CD4-positive, alpha-beta T cell treated with Interleukin-1 beta for 1 hour (primary cell): ENCODE measurements around the gene WWTR1.
A peak's percentile ranks its signal among the peaks of the same experiment; 100 is the strongest.

Experiments used
- DNase-seq, 2 donors: peaks; one replicate each; pipeline ENCODE4 v3.0.0-alpha.2; 2020 to 2022

The WWTR1 gene

DNA sequence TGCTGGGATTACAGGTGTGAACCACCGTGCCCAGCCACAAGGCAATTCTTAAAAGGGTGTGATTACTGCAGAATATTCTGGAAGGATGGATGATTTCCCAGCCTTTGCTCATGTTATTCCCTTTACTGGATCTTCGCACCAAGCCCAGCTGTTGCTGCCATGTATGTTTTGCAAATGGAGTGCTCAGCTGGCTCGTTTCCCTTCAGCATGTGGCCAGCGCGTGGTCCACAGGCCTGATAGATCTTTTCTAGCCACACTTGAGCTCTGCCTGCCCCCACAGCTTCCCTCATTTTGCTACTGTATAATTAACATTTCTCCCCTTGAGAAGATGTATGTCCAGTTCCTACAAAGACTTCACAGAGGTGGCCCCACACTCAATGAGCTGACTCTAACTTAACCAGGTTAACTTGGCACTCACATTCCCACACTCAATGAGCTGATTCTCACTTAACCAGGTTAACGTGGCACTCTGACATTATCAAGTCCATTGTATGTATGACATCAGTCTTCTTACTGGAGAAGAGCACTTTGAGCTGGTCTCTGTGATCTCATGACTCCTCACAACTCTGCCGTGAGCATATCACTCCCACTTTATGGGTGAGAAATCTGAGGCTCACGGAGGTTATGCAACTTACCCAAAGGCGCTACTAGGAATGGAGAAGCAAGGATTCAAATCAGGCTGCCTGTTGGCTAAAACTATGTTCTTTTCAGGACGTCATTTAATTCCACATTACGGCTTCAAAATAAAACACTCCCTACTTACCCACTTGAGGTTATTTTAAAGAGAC is 134.1 kb downstream of the WWTR1 start:
- no peak for DNase-seq

- DNase-seq = no peak
Measured at GRCh38 chr3:149519912-149520311, 137.9 kb downstream of the WWTR1 start.

GRCh38 chr3:149516920-149517319 is 140.9 kb downstream of the WWTR1 start:
- no peak for DNase-seq

DNA sequence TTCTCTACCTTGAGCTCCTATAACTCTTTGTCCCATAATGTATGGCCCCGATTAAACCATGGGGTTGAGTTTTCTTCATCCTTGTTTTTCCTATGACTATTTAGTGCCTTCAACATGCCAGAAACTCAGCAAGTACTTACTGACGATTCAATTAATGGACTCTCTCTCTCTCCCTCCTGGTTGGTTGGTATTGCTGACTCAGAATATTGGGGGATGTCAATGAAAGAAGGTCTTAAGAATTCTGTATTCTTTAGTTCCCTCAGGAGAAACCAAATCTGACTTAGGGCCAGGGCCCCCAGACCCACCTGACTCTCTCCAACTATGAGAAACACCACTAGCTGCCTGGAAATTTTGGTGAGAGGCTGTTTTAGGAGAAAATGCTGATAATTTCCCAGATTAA is 142.6 kb downstream of the WWTR1 start:
- no peak for DNase-seq

DNA sequence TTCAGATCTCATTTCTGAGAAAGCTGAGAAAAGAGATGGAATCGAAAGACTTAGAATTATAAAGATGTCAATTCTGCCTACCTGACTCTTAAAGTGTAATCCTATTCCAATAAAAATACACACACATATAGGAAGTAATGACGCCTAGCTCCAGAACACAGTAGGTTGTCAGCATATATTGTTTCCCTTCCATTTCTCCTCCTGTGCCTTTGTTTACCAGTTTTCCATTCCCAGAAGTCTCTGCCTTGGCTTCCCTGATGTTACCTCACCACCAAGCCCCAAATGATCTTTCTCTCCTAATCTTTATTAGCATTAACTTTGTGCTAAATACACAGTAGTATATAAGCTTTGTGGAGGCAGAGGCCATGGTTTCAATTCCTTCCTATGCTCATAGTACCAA is 143.4 kb downstream of the WWTR1 start:
- no peak for DNase-seq

DNA sequence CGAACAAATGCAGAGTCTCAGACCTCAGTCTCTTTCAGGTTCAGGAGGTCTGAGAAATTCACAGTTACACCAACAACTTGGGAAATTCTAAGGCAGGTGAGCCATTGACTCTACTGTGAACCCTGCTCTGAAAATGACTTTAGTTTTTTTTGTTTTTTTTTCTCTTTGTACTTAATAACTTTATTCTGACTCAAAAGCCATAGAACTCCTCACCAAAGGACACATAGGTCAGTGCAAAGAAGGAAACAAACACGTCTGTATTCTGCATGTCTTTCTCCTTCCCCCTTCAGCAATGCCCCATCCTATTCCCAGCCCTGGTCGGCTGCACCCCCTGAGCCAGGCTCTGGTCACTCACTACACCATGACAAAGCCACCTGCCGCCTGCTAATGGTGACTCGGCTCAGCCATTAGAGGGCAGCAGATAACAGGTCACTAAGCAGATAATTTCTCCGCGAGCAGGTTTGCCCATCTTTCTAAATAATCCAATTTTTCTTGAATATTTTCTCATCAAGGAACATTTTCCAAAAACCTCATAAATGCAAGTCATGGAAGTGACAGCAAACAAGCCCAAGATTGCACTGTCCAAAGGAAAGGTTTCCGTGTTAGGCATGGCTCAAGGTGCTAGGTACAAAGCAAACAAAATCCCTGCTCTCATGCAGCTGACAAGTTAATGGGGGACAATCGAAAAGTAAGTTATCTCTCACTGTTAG is 145.6 kb downstream of the WWTR1 start:
- peak; percentile 30 to 40 for DNase-seq

DNA sequence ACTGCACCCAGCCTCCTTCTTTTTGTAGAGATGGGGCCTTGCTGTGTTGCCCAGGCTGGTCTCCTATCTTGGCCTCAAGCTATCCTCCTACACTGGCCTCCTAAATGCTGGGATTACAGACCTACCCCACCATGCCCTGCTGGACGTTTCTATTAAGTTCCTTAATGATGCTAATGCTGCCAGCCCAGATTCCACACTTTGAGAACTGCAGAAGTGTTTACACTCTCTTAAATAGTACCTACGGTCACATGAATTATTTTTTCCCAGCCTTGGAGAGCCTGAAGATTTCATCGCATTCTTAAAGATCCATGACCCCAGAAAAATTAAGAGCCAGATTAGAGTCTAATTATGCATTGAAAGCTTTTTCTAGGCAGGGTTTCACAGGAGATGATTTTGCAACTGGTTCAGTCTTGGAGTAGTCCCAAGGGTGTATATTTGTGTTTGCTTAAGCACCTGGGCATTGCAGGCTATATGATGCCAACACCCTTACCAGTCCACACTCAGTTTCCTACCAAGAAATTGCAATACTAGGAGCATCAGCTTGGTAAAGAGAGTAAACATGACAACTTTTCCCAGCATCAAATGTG is 146.7 kb downstream of the WWTR1 start:
- DNase-seq = no peak

- DNase-seq = no peak
Measured at GRCh38 chr3:149510480-149510879, 147.3 kb downstream of the WWTR1 start.

DNA sequence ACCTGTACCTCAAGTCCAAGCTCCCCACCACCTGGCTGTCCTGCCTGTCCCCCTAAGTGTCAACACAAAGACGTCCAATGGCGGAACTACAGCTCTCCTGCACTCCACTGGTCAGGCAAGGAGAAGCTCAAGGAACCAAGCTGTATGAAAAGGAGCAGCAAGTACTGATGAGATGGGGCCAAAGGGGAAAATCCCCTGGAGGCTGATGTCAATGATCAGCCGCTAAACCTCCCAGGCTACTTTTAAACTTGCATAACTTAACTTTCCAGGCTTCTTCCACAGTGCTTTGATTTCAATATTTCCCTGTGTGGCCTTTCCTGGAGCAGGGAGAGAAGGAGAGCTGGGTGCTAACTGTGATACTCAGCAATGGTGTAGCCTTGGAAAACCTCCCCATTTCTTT is 148.3 kb downstream of the WWTR1 start:
- DNase-seq = no peak

DNA sequence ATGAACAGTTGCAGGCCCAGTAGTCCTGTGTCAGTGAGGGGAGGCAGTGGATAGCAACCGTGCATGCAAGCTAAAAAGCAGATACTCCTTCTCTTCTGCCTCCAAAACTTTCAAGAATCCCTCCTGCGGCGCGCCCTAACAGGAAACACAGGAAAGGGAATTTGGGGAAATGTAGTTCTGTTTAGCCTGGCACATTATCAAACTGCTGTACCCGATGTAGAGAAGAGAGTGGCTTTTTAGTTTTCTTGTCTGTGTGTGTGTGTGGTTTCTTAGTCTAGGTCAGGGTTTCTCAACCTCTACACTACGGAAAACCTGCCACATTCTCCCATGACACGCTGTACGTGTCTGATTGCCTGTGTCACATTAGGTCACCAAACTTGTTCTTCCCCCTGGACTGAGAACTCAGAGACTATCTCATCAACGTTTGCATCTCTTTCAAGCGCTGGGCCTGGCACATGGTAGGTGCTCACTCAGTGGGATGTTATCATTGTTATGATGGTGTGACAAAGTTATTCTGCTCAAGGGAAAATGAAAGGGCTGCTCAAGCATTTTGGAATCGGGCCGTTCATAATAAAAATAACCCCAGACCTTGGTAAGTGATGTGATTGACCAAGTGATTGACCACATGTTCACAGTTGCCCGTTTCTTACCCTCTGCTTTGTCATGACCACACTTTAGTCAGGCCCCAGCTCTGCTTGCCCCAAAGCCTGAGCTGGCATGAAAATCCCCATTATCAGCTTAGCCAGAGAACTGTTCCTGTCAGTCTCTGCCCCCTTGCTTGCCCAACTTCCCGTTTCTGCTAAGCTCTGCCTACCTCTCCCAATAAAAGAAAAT is 150.1 kb downstream of the WWTR1 start:
- peak in 1 of 2 donors; percentile 45 for DNase-seq

DNA sequence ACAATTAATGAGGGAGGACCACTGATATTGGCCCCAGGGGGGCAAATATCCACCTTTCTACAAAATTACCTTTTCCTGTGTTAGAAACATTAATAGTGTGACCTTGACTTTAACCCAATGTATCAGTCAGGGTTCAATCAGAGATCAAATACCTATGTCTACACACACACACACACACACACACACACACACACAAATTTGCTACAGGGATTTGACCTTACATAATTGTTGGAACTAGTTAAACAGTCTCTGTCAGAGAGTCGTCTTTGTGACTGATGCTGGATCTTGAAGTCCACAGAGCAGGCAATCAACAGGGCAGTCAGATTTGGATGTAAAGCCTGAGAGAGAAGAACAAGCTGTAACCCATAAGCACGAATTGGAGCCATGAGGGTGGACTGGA is 150.9 kb downstream of the WWTR1 start:
- DNase-seq = no peak

- DNase-seq = no peak
Measured at GRCh38 chr3:149506540-149506939, 151.3 kb downstream of the WWTR1 start.

DNA sequence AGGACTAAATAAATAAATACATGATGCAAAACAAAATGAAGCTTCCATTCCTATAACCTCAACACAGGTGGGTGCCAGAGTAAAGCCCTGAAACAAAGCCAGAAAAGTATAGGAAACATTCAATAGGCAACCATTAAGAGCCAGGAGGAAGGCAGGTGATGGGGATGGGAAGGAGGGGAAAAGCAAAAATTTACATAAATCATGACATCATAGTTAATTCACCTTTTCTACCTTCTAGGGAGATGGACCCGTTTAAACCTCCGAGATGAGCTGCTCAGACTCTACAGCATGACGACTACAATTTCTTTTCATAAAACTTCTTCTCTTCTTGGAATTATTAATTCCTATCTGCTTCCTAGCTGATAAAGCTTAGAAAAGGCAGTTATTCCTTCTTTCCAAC is 155.4 kb downstream of the WWTR1 start:
- DNase-seq = no peak

- no peak for DNase-seq
Measured at GRCh38 chr3:149501524-149501923, 156.3 kb downstream of the WWTR1 start.

DNA sequence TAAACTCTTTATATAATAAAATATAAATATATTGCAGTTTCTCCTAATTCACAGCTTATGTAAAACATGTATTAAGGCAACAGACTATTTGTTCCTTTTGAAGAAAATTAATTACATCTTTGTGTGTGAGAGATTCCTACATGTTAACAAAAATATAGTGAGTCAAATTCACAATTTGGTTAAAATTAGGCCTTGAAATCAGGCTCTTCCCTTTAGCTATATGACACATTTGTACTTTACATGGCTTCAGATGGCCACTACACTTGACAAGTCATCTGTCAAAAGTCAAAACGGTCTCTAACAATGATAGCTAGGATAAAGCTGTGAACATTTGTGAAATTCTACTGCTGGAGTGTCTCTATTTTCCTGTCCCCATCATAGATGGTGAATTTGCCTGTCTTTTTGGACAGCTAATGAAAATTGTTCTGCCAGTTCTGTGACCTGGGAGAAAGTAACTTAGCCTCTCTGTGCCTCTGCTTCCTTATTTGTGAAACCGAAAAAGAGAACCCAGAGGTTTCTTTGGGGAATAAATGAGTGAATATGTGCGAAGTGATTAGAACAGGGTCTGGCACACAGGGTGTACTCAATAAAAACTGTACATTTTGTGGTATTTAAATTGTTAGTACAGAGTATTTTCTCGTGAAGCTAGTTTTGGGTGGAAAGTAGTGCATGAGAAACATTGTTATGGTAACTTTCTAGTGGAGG is 159.7 kb downstream of the WWTR1 start:
- DNase-seq = no peak

DNA sequence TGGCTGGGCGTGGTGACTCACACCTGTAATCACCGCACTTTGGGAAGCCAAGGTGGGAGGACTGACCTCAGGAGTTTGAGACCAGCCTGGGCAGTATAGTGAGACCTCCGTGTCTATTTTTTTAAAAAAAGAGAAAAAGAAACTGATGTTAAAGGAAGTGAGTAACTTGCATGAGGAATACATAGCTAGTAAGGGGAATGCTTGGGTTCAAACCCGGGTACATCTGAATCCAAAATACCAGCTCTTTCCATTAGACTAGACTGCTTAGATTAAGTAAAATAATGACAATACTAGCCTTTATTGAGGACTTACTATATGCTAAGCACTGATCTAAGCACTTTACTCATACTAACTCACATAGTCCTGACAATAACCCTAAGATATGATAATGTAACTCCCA is 160.9 kb downstream of the WWTR1 start:
- DNase-seq = no peak

- no peak for DNase-seq
Measured at GRCh38 chr3:149495581-149496125, 162.2 kb downstream of the WWTR1 start.

GRCh38 chr3:149494759-149495580 is 162.9 kb downstream of the WWTR1 start:
- DNase-seq = no peak

DNA sequence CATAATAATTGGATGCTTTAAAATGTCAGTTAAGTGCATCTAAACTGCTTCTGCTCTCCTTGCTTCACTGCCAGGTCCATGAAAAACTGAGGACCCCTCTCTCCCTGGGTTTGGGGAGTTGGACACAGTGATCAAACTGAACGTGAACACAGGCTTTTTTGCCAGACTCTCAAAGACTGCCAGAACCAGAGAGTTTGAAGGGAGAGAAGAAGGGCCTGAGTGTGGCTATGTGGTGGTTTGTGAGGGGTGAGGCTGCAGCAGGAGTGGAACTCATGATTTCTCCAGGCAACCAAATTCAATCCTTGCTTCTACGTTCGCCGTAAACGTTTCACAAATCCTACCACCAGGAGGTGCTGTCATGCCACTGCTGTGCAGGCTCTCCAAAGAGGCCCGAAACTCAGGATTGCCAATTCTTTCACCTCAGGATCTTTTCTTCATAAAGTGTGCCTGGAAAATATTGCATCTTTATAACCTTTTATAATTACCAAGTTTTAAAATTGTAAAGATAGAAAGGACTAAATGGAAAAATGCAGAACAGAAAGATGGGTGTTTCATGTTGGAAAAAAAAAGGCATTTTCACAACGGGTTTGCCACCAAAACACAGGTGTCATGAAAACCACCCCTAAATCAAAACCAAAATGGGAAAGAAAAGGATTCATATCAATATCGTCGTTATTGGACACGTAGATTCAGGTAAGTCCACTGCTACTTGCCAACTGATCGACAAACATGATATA is 163.6 kb downstream of the WWTR1 start:
- DNase-seq = peak; percentile 16 to 35

GRCh38 chr3:149493315-149494021 is 164.4 kb downstream of the WWTR1 start:
- DNase-seq = no peak
